Right renal cortex interstitium (tissue), 3 donors: ENCODE measurements around the gene PRKAA1. TPM values are rescaled to one million over a fixed set of nuclear protein-coding genes. Genes with fewer than 3 reads are reported as not detected.
A peak's percentile ranks its signal among the peaks of the same experiment; 100 is the strongest.
"Not testable (repeated sequence)": the region's sequence is repeated elsewhere in the genome, so short reads cannot be mapped to it uniquely, and the experiment has no call there.

Source experiments
- DNase-seq, 3 donors: peaks; one replicate each; pipeline ENCODE4 v3.0.0-alpha.2; 2013; ENCODE audit warnings: low read depth in 3 of 3, low spot score in 2 of 3
- polyA plus RNA-seq, 3 donors: library from polyadenylated mRNA; unstranded; fragments of 120-200 nt; gene quantifications; one replicate each; pipeline ENCODE4 v1.2.1, GENCODE V29; 2013; ENCODE audit not compliant: insufficient read length in 3 of 3

PRKAA1 gene
- polyA plus RNA-seq, 3 donors = 76.0 to 81.4 (median 80.8) TPM

DNA sequence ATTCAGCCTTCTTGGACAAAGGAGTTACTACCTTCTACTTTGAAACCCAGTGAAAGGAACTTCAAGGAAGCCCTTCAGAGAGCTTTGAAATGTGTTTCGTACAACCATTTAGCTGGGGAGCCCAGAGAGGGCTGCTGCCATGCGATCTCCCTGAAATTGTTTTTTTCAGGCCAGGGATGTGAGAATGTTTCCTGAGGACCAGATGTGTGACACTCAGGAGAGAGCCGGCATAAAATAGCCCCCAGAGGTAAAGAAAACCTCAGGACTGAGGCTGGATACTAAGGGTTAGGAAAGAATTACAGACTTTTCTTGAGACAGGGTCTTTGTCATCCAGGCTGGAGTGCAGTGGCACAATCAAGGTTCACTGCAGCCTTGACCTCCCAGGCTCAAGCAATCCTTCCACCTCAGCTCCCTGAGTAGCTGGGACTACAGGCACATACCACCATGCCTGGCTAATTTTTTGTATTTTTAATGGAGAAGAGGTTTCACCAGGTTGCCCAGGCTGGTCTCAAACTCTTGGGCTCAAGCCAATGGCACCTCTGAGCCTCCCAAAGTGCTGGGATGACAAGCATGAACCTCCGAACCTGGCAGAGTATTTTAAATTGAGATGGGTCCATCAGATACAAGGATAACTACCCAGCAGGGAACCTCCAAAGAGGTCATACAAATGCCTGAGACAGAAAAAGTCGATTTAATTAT is 28.5 kb upstream of the PRKAA1 start:
- DNase-seq = no peak

DNA sequence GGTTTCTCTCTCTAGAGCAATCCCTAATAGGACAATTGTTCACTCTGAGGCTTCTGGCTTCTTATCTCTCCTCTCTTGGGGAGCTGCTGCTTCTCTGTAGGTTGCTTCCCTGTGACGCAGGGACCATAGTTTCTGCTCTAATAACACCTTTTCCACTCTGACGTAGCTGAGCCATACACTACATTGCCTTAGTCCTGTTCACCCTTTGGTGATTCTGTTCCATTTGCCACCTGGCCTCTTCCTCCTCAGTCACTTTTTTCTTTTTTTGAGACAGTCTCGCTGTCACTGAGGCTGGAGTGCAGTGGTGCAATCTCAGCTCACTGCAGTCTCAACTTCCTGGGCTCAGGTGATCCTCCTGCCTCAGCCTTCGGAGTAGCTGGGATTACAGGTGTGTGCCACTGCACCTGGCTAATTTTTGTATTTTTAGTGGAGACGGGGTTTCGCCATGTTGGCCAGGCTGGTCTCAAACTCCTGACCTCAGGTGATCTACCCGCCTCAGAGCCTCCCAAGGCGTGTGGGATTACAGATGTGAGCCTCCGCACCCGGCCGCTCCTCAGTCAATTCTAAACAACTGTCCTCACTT is 27.4 kb upstream of the PRKAA1 start:
- not testable (repeated sequence) for DNase-seq

GRCh38 chr5:40823459-40823858 is 25.3 kb upstream of the PRKAA1 start:
- DNase-seq = no peak

GRCh38 chr5:40813698-40814281 is 15.6 kb upstream of the PRKAA1 start:
- DNase-seq = no peak

GRCh38 chr5:40812125-40812524 is 14.0 kb upstream of the PRKAA1 start:
- no peak for DNase-seq

DNA sequence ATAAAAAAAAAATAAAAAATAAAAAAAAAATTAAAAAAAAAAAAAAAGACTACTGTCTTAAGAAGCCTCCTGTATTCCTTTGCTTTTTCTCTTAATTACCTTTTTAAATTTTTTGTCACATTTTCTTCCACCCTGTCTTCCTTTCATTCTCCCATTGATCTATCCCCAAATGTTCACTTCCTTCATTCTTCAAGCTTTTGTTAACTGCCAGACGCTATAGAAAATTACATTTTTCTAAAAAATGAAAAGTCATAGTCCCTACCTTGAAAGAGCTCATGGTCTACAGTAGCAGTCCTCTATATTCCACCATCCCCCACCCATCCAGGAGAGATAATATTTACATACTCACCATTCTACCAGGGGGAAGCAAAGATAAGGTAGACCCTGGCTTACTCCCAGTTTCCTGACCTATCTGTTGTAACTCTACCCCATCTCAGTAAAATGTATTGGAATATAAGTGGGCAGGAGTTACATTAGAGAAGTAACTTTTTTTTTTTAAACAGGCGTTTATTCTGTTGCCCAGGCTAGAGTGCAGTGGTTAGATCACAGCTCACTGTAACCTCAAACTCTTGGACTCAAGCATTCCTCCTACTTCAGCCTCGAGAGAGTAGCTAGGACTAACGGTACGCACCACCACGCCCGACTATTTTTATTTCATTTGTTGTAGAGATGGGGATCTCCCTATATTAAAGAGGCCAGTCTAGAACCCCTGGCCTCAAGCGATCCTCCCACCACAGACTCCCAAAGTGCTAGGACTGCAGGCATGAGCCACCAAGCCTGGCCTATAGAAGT is 3.8 kb upstream of the PRKAA1 start:
- DNase-seq = no peak

GRCh38 chr5:40799258-40799657 is 1.1 kb upstream of the PRKAA1 start:
- DNase-seq = no peak

DNA sequence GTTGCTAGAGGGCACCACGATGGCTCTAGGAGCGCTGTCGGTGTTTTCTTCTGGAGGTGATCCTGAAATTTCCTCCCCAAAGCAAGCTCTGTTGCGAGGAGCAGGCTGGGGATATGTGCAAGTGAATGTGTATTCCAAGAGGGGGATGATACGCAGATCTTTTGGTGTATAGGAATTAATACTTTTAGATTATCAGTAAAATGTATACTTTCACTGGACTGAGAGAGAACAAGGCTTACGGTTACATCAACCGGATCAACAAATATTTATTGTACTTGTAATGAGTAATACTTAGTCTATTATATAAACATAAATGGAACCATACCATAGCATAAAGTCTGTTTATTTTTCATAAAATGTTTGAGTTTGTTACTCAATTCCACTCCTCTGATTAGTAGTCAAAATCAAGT is 632 bp upstream of the PRKAA1 start:
- no peak for DNase-seq

DNA sequence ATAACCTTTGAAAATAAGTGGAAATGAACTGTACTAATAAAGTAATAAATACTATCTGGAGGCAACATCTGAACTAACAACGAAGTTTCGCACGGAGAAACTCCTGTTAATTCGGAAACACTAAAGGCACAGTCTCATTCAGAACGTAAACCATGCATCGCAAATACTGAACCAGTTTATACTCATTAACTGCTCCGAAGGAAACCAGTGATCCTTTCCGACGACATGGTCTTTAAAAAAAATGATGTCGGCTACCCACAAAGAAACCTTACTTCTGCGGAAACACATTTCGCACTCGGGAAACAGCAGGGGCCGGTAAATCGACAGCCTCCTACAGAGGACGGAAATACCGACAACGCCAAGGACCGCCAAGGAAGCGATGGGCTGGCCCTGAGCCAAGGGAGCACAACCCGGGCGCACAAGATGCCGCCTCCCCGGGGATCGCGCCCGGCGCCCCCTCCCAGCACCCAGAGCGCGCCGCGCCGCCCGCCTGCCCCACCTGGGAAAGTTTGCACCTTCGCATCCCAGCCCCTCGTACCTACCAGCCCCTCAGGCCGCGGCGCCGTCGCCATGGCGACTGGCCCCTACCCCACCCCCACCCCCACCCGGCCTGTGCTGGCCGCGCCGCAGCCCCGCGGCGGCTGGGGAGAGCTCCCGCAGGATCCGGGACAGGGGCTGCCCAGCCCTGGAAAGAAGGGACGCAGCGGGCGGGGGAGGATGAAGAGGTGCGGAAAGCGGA is 732 bp downstream of the PRKAA1 start:
- DNase-seq = peak; percentile 31 to 63 (median 39)

DNA sequence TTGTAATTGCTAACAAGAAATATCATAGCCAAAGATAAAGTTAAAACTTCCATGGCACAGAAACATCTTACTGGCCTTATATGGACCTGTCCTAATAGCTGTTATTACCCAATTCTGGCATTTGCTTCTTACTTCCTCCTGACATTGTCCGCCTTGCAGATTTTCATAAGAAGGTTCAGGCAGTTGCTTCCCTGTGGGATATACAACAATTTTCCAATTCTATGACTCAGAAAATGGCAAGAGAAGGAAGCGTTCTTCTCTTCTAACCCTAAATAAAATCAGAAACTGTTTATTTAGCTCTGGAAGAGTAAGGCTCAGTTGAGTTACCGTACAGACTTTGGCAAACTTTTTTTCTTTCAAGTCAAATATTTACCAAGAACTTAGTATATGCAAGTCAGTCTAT is 1.7 kb downstream of the PRKAA1 start:
- DNase-seq = no peak

- not testable (repeated sequence) for DNase-seq
Observed at GRCh38 chr5:40794877-40795276, 3.3 kb downstream of the PRKAA1 start.

DNA sequence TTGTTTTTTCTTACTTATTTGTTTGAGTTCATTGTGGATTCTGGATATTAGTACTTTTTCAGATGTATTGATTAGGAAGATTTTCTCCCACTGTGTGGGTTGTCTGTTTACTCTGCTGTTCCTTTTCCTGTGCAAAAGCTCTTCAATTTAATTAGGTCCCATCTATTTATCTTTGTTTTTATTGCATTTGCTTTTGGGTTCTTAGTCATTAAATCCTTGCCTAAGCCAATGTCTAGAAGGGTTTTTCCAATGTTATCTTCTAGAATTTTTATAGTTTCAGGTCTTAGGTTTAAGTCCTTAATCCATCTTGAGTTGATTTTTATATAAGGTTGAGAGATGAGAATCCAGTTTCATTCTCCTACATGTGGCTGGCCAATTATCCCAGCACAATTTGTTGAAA is 3.8 kb downstream of the PRKAA1 start:
- not testable (repeated sequence) for DNase-seq

DNA sequence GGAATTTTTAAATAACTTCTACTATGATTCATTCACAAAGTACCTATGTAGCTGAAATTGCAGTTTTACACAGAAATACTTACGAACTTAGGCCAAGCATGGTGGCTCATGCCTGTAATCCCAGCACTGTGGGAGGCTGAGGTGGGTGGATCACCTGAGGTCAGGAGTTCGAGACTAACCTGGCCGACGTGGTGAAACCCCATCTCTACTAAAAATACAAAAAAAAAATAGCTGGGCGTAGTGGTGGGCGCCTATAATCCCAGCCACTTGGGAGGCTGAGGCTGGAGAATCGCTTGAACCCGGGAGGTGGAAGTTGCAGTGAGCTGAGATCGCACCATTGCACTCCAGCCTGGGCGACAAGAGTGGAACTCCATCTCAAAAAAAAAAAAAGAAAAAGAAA is 5.5 kb downstream of the PRKAA1 start:
- not testable (repeated sequence) for DNase-seq

- DNase-seq = no peak
Observed at GRCh38 chr5:40791715-40792139, 6.4 kb downstream of the PRKAA1 start.

- no peak for DNase-seq
Observed at GRCh38 chr5:40790947-40791593, 7.1 kb downstream of the PRKAA1 start.

DNA sequence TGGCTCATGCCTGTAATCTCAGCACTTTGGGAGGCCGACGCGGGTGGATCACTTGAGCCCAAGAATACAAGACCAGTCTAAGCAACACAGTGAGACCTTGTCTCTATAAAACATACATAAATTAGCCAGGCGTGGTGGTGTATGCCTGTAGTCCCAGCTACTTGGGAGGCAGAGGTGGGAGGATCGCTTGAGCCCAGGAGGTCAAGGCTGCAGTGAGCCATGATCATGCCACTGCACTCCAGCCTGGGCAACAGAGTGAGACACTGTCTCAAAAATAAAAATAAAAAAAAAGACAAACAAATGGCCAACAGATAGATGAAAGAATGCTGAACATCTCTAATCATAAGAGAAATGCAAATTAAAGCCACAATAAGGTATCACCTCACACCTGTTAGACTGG is 9.2 kb downstream of the PRKAA1 start:
- DNase-seq = not testable (repeated sequence)

DNA sequence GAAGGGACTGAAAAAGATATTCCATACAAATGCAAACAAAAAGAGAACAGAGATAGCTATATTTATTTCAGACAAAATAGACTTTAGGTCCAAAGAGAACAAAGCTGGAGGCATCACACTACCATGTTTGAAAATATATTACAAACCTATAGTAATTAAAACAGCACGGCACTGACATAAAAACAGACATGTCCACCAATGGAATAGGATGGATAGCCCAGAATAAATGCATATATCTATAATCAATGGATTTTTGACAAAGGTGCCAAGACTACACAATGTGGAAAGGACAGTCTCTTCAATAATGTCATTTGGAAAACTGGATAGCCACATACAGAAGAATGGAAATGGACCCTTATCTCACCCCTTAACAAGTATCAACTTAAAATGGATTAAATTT is 10.2 kb downstream of the PRKAA1 start:
- no peak for DNase-seq

DNA sequence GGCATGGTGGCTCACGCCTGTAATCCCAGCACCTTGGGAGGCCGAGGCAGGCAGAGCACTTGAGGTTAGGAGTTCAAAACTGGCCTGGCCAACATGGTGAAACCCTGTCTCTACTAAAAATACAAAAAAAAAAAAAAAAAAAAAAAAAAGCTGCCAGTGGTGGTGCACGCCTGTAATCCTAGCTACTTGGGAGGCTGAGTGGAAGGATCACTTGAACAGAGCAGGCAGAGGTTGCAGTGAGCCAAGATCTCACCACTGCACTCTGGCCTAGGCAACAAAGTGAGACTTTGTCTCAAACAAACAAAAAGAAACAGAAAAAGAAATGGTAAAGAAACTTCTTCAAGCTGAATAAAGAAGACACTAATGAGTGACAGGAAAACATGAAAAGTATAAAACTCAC is 11.5 kb downstream of the PRKAA1 start:
- DNase-seq = not testable (repeated sequence)

GRCh38 chr5:40784916-40785315 is 13.3 kb downstream of the PRKAA1 start:
- no peak for DNase-seq

GRCh38 chr5:40784027-40784653 is 14.0 kb downstream of the PRKAA1 start:
- DNase-seq = no peak
